GM12864 (cell line): Measurements from ENCODE around the gene RGSL1.

Experiments used
- DNase-seq: peaks from one replicate; pipeline ENCODE4 v3.0.0-alpha.2; 2011; ENCODE audit warnings: low read depth
- H3K4me3 ChIP-seq: 2 replicates; pipeline ENCODE4 v1.5.1; 2011; ENCODE audit warnings: mild to moderate bottlenecking, low read depth, low read length, control low read depth
- TF ChIP-seq, protein P1 (sequence below): IDR thresholded peaks from 2 replicates; pipeline ENCODE4 v1.5.1; 2011; ENCODE audit warnings: low read depth, mild to moderate bottlenecking, moderate library complexity, low read length, control low read depth, inconsistent platforms; ENCODE audit errors: missing control alignments

Gene RGSL1

DNA sequence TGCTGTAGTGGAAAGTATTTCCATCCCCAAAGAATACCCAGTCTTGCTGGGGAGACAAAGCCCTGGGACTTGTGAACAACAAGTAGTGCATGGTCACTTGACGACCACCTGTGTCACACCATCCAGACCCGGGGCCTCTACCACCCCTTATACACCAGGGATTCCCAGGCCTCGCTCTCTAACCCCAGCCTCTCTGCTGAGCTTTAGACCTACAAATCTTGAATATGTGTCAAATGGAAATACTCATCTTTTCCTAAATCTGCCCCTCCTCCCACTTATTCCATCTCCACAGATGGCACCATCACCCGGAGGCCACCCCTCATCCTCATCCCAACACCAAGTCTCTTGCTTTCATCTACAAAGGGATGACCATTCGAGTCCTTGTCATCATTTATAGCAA, 140.0 kb downstream of the RGSL1 start:
- DNase-seq = no peak
- TF ChIP-seq, protein P1, sequence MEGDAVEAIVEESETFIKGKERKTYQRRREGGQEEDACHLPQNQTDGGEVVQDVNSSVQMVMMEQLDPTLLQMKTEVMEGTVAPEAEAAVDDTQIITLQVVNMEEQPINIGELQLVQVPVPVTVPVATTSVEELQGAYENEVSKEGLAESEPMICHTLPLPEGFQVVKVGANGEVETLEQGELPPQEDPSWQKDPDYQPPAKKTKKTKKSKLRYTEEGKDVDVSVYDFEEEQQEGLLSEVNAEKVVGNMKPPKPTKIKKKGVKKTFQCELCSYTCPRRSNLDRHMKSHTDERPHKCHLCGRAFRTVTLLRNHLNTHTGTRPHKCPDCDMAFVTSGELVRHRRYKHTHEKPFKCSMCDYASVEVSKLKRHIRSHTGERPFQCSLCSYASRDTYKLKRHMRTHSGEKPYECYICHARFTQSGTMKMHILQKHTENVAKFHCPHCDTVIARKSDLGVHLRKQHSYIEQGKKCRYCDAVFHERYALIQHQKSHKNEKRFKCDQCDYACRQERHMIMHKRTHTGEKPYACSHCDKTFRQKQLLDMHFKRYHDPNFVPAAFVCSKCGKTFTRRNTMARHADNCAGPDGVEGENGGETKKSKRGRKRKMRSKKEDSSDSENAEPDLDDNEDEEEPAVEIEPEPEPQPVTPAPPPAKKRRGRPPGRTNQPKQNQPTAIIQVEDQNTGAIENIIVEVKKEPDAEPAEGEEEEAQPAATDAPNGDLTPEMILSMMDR = no peak
- H3K4me3 ChIP-seq = no peak overlapping the region

DNA sequence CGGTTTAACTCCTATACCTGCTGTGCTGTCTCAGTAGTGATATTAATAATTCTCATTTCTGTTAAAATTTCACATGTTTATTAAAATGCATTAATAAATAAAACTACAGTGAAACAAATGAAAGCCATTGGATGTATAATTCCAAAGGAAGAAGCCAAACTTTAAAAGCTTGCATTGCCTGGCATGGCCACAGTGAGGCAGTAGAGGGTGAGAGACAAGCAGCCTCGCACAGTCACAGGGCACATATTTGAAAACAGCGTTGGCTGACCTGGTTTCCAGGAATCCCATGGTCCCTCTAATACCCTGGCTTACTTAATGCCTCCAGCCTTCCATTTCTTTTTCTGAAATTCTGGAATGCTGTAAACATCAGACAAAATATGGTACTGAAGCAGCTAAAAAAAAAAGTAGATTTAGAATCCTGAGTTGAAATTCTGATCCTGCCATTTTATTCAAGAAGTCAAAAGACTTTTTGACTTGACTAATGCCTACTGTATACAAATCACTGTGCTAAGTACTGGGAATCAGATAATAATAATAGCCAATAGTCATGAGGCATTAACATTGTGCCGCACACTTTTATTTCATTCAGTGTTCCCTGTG, 145.8 kb downstream of the RGSL1 start:
- no peak for DNase-seq
- TF ChIP-seq, protein P1 = peak; percentile 91
- H3K4me3 ChIP-seq = no peak overlapping the region

DNA sequence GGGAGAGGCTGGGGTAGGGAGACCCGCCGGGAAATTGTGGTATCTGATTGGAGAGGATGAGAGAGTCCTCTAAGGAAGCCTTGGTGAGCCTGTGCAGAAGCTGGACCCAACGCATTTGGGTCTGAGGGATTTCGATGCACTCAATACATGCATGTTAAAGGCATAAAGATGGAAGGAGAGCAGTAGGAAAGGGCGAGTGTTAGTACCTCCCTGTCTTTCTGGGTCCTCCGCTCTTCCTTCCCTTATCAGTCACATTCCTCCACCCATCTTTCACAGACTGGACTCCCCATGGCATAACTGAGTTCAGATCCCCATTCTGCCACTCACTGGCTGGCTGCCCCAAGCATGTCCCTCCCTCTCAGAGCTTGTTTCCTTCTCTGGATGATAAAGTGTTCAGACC, 147.0 kb downstream of the RGSL1 start:
- no peak overlapping the region for H3K4me3 ChIP-seq
- DNase-seq = no peak
- TF ChIP-seq, protein P1 = no peak

DNA sequence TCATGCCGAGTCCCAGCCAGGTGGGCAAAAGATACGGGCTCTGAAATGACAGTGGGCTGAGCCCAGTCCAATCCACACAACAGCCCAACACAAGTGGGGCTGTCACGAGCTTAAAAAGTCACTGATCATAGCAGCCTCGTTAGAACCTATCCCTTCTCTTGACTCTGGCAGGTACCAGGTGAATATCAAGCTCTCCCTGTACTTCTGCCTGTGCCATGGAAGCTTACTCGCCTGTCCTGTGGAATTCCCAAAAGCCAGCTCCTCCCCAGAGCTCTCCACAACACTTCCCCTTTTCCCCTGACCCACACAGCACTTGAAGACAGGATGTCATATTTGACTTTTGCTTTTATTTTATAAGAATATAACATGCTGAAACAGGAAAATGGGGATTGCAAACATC, 148.3 kb downstream of the RGSL1 start:
- H3K4me3 ChIP-seq = no peak overlapping the region
- TF ChIP-seq, protein P1 = no peak
- no peak for DNase-seq

DNA sequence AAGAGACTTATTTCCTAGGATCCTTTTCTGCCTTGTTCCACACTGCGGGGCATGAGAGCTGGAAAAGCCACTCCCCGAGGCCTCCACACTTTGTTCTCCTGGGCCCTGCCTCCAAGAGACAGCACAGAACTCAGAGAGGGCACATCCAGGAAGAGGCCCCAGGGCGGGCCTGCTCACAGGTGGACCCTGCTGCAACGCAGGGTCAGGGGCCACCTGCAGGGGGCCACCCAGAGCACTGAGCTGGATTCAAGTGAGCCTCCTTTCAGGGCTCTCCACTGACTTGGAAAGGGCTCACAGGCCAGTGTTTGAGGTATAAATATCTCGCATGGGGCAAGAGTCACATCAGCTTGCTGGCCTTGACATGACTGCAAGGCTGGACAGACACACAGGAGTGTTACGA, 149.4 kb downstream of the RGSL1 start:
- H3K4me3 ChIP-seq = no peak overlapping the region
- DNase-seq = no peak
- TF ChIP-seq, protein P1 = peak; percentile 64

DNA sequence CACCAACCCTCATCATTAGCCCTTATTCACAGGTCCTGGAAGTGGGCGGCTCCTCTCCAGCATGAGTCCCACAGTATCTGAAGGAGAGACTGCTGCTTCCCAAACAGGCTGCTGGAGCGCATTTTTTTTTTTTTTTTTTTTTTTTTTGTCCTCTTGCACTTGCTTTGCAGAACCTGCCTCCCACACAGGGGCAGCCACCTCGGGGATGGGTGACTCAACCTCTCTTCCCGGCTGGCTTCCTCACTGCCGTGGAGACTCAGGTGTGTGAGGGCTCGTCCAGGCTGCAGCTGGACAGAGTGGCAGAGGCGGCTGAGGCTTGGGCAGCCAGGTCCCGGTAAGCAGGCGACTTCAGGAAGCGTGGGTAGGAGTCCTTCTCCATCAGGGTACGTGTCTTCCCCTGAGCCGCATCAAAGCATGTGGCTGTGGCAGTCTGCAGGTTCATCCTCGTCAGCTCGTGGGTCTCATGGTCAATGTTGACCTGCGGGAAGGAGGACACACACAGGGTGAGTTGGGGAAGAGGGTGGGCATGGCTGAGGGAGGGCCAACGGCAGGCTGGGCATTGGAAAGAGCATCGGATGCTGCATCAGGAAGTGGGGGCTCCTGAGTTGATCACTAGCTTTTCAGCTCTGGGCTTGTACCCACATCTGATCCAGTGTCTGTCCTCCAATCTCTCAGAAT, 150.2 kb downstream of the RGSL1 start:
- DNase-seq = no peak
- no peak overlapping the region for H3K4me3 ChIP-seq
- TF ChIP-seq, protein P1 = no peak

DNA sequence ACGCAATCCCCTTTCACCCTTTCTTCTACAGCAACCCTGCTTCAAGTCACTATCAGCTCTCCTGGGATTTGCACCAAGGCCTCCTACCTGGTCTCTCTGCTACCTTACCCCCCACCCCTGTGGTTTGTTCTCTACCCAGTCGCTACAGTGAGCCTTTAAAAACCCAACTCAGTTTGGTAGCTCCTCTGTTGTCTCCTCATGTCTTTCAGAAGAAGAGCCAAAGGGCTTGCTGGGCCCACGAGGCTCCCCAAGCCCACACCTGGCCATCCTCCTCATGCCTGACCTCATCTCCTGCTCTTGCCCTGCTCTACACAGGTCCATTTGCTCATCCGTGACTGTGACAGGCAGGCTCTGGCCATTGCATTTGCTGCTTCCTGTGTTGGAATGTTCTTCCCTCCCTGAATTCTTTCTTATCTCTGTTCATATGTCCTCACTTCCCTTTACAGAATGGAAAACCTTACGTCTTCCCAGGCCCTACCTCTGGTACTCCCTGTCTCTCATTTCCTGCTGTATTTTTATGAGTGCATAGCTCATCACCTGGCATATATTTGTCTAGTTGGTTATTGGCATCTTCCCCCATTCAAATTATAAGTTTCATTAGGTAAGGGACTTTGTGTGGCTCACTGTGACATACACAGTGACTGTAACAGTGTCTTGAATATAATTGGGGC, 150.9 kb downstream of the RGSL1 start:
- TF ChIP-seq, protein P1 = no peak
- no peak for DNase-seq
- H3K4me3 ChIP-seq = no peak overlapping the region; the same call in 1 of the 2 replicates
